ENCODE data around the gene SDK1.
A peak's percentile ranks its signal among the peaks of the same experiment; 100 is the strongest.

The SDK1 gene

DNA sequence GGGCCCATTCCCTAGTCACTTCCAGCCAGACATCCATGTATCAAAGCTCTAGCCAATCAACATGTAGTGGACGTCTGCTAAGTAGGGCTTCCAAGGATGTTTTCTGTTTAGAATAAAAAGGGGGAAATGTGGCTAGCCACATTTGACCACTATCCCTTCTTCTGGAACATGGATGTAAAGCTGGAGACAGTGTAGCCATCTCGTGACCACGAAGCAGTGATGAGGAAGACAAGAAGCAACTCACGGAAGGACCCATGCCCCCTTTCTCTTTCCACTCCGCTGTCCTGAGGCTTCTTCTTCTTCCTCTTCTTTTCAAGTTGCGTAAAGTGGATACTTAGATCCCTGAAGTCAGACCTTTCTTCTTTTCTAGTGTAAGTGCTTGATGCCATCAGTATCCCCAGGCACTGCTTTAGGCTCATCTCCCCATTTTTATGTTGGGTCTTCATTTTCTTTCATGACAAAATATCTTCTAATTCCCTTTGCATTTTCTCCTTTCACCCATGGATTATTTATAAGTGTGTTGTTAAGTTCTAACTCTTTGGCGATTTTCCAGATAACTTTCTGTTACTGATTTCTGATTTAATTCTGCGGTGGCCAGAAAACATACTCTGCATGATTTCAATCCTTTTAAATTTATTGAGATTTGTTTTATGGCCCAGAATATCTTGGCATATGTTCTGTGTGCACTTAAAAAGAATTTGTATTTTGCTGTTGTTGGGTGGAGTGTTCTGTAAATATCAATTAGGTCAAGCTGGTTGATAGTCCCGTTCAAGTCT lies 594.5 kb downstream of the SDK1 start:
- DNase-seq: no peak

DNA sequence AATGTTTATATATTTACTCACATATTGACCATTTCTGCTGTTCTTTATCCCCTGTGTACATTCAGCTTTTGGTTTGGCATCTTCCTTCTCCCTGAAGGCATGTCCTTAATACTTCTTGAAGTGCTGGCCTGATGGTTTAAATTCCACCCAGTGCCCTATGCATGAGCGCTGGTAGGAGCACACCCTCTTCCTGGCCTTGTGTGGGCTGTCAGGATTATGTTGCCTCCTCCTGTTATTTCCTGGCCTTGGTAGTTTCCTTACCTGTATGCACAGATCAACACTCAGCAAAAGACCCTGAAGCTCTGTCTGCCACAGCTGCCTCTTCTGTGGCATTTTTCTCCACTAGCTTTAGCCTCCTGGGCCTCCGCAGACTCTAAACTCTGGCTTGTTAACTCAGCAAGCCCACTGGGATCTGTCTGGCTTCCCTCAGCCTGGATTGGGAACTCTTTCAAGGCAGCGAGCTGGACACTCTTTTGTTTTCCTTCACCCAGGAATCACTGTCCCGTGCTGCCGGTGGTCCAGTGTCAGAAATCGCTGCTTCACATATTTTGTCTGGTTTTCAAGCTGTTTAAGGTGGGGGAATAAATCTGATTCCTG lies 595.2 kb downstream of the SDK1 start:
- no peak for DNase-seq

DNA sequence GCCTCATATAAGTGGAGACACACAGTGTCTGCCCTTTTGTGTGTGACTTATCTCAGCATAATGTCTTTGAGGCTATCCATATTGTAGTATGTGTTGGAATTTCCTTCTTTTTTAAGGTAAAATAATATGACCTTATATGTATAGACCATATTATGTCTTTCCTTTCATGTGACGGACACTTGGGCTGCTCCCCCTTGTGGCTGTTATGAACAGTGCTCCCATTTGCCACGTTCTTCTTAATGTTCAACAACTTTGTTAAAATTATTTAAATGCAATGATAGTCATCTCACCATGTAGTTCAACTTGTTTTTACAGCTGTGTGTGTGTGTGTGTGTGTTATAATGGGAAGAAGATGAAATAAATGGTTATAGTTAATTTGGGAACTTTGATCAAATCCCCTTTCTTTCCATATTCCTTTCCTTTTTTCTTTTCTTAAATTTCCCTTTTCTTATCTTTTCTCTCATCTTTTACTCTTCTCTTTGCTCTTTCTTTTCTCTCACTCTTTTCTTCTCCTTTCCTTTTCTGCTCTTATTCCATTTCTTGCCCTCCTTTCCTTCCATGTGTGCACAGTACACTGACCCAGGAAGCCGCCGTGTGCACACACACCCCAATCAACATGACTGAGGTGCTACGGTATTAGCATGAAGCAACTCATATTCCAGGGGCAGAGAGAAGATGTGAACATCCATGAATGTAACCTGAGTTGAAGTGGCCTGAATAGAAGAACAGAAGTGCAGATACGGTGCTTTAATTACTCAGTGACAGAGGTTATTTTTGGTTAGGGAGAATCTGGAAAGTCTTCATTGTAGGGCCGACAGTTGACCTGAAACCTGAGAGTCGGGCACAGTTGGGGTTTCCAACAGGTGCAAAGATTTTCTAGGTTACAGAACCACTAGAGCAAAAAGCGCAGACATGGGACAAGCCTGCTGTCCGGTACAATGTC lies 596.6 kb downstream of the SDK1 start:
- peak in 1 of 2 experiments; percentile 63 for DNase-seq

DNA sequence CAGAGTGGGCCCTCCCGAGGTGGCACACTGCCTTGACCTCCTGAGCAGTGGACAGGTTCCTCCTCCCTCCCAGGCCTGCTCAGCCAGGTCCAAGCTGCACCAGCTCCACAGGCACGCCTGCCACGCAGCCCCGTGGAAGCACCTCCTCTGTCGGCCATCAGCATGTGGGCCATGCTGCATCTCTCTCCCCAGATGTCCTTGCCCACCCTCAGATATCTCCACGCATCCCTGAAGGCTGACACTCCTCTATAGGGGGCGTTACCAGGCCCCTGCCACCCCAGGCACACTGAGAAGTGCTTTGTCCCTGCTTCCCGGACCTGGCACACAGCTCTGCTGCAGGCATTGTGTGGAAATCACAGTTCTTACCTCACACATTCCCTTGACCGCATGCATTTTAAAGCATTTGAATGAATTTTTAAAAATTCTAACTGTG lies 598.5 kb downstream of the SDK1 start:
- no peak for DNase-seq

DNA sequence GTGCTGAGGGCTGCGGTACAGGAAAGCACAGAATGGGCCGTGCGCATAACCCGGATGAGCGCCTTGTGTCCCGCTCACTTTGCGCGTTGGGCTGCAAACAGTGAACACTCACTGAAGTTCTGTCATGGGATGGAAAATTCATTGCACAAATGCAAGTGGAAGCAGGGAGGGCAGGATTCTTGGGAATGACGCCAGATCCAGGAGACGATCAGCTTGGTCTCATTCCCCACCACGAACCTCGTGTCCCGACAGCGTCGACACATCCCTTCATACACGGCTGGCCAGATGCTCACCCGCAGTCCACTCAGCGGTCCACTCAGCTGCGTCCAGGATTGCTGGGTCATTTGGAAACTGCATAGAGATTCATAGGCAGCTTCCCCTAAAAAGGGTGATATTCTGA lies 607.1 kb downstream of the SDK1 start:
- DNase-seq: no peak

DNA sequence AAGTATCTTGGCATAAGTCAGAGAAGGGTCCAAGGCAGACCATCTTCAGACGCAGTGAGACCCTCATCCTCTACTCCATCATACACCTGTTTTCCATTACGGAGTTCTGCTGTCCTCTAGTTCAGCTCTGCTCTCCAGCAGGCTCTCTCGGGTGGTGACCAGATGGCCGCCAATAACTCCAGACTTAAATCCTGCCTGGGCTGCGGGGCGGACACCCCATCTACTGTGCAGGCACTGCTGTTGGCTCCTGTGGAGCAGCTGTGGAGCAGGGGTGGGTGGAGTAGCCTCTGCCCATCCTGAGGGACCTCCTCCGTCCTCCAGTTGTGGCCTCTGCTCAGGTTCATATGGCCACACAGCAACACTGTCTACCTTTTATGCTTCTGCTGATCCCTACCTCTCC lies 608.1 kb downstream of the SDK1 start:
- DNase-seq: no peak

DNA sequence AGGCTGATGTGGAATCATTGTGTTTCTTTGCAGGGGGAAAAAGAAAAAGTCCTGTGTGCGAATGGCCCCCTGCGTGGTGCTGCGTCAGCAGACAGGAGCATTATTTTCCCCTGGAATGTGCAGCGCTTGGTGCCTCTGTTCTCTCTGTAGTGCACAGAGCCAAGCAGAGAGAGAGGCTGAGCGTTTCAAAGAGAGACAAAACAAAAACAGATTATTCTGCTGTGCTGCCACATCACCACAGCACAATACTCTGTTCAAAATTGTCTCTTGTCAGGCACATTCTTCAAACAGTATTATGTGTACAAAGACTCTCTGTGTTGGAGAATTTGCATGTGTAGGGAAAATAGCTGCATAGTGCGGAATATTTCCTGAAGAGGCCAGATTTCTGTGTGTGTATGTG lies 609.0 kb downstream of the SDK1 start:
- DNase-seq: peak; percentile 90

DNA sequence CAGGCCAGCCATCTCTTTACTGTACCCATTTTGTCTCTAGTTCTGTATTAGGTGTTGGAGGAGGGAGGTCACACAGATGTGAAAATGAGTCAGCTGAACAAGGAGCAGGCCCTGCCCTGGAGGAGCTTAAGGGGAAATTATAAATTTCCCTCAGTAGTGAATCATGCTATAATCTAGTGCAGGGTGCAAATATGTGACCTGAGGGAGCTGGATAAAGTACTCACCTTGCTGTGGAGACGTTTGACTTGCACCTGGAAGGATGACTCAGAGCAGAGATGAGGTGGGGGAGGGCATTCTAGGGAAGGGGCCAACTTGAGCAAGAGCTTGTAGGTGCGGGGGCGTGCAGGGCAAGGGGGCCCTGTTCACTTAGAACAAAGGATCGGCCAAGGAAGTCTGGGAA lies 610.6 kb downstream of the SDK1 start:
- DNase-seq: no peak

DNA sequence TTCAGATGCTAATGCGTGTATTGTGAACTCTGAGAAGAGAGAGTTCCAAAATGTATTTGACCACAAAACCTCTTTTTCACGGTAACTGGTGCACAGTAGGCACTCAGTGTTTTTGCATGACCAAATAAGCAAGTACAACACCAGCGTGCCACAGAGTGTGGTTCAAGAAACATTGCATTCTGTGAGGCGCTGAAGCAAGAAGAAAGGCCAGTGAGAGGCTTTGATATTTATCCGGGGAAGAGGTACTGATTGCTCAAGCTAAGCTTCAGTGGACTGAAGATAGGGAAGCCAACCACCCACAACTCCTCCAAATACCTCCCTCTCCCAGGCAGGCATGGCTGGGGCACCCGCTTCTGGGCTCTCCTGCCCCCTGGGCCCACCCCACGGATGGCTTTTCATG lies 611.2 kb downstream of the SDK1 start:
- no peak for DNase-seq

DNA sequence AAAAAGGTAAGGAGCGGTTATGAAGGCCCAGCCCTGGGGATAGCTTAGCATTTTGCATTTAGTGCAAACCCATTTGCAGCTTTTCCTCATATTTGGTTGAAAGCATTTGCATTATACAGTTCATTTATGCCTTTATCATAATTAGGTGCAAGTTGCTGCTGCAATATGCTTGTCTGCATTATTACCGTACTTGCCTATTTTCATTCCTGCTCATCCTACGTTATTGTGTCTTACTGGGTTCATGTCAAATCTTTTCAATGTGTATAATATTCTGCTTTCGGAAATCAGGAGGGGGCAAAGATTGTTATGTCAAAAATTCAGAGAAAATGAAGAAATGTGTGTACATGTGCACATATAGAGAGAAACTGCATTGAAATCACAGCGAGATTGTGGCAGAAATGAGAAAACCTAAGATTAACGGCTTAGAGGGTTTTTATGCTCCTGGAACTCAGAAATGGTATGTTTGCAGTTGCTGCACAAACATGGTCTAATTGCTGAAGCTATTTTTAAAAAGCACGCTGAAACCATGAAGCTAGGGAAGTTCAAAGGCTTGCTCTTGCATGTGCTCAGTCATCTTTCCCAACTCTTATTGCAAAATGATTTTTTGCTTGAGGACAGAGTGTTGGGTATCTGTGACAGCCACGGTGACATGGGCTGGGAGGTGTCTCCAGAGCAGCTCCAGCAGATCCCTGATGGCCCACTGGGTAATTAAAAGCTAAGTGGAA lies 613.2 kb downstream of the SDK1 start:
- no peak for DNase-seq

DNA sequence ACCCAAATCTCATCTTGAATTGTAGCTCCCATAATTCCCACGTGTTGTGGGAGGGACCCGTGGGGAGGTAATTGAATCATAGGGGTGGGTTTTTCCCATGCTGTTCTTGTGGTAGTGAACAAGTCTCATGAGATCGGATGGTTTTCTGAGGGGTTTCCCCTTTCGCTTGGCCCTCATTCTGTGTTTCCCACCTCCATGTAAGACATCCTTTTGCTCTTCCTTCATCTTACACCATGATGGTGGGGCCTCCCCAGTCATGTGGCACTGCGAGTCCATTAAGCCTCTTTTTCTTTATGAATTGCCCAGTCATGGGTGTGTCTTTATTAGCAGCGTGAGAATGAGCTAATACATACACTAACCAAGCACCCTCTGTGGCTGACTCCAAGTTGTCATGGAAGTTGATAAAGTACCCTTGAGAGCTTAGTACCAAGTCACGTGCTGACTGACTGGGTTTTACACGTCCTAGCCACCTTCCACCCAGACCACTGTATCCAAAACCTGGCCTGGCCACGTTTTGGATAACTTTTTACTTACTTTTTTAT lies 614.4 kb downstream of the SDK1 start:
- DNase-seq: no peak

DNA sequence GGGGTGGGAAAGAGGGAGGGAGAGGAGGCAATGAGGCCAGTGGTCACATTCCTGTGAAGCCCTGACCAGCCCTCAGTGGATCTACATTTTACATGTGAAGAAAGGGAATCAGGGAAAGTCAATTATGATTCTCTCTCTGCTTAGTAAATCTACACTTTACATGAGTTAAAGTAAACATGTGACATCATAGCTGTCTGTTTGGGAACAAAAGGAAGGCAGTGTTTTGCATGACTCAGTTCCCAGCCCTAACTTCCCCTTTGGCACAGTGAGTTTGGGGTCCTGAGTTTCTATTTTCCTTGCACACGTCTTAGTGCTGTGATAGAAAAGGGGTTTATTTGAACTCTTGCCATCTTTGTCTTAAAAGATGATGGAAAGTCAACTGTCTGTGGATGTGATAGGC lies 615.1 kb downstream of the SDK1 start:
- DNase-seq: no peak

DNA sequence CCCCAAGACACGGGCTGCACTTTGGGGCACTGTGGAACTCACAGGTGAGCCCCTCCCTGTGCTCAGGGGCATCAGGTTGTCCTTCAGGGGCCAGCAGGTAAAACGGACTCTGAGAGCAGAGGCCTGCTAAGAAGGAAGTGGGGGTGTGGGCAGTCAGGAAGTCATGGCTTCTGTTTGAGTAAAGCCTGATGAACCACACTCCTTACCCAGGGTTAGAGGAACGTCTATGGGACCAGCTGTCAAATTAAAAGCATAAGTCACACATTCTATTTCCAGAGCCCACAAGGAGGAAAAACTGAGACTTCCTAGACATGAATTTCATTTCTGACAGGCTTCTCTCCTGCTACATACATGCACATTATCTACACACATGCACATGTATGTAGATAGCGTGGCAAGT lies 616.4 kb downstream of the SDK1 start:
- DNase-seq: no peak

DNA sequence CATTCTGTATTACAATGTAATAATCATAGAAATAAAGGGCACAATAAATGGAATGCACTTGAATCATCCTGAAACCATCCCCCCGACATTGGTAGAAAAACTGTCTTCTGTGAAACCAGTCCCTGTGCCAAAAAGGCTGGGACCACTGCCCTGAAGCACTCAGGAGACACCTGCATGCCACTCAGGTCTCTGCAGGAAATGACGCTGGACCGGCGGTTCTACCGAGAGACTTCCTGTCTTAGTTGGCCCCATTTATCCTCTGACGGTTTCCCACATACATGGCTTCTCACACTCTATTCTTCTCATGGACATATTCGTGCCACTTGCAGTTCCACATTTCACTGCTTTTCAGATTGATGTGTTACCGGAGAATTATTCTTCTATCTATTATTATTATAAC lies 617.5 kb downstream of the SDK1 start:
- DNase-seq: no peak

DNA sequence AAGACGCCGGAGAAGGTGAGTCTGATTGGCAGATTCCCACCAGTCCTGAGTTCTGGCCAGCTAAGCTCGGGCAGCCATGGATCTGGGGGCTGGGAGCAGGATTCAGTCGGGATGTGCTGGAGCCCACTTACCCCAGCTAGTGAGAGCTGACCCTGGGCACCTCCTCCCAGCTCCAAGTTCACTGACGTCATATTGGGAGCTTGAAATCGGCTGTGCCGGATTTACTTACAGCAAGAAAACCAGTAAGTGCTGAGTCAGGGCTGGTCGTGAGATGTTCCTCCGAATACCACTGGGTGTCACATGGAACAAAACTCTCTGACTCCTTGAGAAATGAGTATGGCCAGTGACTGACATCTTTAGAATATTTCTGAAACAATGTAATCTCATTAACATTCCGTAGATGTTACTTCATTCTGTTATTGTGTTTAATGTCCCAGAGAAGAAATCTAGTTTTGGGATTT lies 621.2 kb downstream of the SDK1 start:
- peak; percentile 66 to 77 for DNase-seq

DNA sequence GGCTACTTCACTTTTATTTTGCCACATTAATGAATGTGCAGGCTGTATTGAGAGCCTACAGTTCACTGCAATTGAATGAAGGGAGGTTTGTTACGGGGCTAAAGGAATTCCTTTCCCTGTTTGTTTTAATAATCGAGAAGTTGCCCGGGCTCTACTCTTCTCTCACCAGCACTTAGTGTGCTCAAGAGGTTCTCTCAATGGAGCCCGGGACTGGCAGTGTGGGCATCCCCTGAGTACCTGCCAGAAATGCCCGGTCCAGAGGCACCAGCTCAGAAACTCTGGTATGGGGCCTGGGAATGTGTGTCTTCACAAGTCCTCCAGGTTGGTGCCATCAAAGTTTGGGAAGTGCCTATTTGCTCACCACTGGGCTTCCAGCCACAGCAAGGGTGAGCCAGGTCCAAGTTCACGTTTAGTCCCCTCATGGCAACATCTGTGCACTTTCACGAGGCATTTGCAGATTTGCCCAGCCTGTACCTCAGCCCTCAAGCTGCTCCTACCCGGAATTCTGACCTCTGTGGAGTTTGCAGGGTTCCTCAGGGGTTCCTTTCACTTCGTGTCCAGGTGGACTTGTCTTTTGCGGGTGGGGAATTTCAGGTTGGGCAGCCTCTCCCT lies 622.4 kb downstream of the SDK1 start:
- DNase-seq: no peak

DNA sequence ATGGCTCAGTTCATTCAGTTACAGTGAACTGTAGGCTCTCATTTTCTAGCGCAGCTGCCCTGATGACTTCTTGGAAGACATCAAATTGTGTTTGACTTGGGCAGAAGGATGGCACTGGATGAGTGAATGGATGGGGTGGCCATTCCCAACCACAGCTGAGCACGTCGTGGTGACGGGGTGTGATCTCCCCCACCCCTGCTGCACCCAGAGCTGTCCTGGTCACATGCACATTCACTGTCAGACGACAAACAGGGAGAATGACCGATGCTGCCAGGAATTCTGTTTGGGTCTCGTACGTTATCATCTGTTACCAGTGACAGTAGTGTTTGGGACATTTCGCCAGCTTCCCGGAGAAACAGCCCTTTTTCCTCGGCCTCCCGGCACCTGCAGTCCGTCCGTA lies 623.2 kb downstream of the SDK1 start:
- DNase-seq: no peak

DNA sequence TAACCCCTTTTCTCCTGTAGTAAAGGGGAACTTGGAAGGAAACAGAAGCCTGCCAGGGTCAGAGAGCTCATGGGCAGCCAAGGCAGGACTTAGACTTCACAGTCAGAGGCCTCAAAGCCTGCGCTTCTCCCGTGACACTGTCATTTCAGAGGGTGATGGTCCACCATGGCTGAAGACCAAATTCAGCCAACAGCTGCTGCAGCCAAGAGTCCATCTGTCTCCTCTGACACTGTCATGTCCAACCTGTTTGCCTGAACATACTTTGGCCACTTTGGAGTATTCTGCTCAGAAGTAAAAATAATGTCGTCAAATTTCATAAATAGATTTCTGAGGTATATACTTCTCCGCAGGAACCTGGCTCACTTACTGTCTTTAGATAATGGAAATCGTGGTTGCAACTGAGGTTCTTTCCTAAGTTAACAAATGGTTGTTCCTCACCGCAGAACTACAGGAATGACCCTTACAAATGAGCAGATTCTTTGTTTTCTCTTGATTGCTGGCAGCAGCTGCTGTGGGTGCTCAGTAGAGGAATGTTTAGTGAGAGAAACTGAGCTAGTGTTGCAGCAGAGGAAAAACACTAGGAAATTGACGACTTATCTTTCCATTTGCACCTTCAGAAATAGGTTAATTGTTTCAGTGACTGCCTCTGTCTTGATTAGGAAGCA lies 626.5 kb downstream of the SDK1 start:
- DNase-seq: no peak

DNA sequence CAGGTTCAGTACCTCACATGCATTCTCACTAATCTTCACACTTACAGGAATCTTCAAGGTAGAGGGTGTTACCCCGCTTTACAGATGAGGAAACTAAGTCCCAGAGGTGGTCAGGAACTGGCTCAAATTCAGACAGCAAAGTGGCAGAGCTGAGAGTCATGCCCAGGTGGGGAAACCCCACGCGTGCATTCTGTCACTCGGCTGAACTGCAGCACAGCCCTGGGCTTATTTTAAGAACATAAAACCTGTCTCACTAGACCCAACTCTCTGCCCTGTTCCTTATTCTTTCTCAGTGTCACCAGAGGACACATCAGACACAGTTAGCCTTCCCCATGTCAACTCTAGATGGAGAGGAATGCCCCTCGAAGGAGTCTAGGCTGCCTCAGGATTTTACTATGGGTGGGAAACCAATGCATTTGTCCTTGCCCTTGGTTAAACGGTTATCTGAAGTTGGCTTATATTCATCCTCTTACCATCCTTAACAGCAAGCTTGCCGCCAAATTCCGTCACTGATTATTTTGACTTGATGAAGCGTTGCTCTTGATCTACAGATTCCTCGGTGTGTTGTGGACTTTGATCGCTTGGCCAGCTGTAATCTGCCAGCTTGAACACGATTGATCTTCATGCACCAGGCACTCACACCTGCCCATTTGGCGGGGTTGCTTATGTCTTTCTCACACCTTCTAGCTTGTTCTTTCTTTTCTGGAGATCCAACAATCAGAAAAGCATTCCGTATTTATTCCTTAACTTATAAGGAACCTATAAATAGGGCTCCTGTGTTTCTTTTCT lies 627.9 kb downstream of the SDK1 start:
- DNase-seq: peak in 1 of 2 experiments; percentile 20

DNA sequence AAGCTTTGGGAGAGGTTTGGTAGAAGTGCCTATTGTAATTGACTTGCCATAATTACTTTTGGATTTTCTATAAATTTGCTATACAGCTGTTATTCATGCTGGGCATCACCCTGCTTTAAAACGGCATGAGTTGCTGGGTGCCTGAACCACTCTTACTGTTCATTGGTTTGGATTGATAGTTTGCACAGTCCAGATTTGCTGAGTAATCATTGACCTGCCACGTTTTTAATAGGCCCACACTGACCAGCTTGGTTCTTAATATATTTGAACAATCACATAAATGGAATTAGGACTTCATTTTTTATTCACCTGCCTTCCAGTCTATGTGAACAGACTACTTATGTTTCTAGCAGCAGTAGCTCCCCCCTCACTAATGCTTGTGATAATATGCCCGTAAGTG lies 630.8 kb downstream of the SDK1 start:
- no peak for DNase-seq

DNA sequence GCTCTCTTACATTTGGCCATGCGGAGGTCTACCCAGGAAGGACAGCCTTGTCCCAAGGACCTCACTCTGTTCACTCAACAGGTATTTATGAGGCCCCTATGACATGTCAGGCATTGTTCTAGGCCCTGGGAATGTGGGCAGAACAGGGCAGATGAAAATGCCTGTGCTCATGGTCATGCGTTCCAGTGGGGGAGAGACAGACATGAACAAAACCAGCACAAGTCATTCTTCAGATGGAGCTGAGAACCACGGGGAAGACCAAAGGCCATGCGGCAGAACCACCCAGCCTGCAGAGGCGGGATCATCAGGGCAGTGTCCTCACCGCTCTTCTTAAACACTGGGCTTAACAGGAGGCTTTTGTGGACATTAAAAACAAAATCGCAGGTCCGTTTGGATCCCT lies 636.1 kb downstream of the SDK1 start:
- DNase-seq: no peak
